GM19351 (cell line): ENCODE data around the gene GASK1A.
"Not testable (repeated sequence)": the region's sequence is repeated elsewhere in the genome, so short reads cannot be mapped to it uniquely, and the experiment has no call there.

Experiments
- ATAC-seq: cut with Tn5 transposase; IDR thresholded peaks from one replicate; pipeline ENCODE4 v1.9.1; 2021; ENCODE audit warnings: mild to moderate bottlenecking, moderate library complexity; ENCODE audit not compliant: unreplicated experiment

The GASK1A gene

GRCh38 chr3:42979044-42979972 lies at the start of gene GASK1A:
Gene GASK1A (plus strand): TSS chr3:42979311. CDS start chr3:42979643, 332 bp downstream.
- ATAC-seq = no peak

GRCh38 chr3:42934111-42934510 lies 45.0 kb upstream of the GASK1A start:
- no peak for ATAC-seq

- ATAC-seq = no peak
Measured at GRCh38 chr3:42934910-42935309, 44.2 kb upstream of the GASK1A start.

- no peak for ATAC-seq
Measured at GRCh38 chr3:42935472-42935871, 43.6 kb upstream of the GASK1A start.

- ATAC-seq = no peak
Measured at GRCh38 chr3:42936157-42936981, 42.7 kb upstream of the GASK1A start.

GRCh38 chr3:42937334-42937733 lies 41.8 kb upstream of the GASK1A start:
- no peak for ATAC-seq

- ATAC-seq = no peak
Measured at GRCh38 chr3:42942693-42943092, 36.4 kb upstream of the GASK1A start.

GRCh38 chr3:42946050-42946449 lies 33.1 kb upstream of the GASK1A start:
- ATAC-seq = peak; percentile 42

GRCh38 chr3:42957573-42957972 lies 21.5 kb upstream of the GASK1A start:
- ATAC-seq = no peak

GRCh38 chr3:42960282-42960681 lies 18.8 kb upstream of the GASK1A start:
- no peak for ATAC-seq

- ATAC-seq = no peak
Measured at GRCh38 chr3:42960786-42961185, 18.3 kb upstream of the GASK1A start.

- no peak for ATAC-seq
Measured at GRCh38 chr3:42961633-42962032, 17.5 kb upstream of the GASK1A start.

- ATAC-seq = no peak
Measured at GRCh38 chr3:42963269-42963668, 15.8 kb upstream of the GASK1A start.

- ATAC-seq = no peak
Measured at GRCh38 chr3:42964266-42964665, 14.8 kb upstream of the GASK1A start.

GRCh38 chr3:42970557-42970956 lies 8.6 kb upstream of the GASK1A start:
- no peak for ATAC-seq

GRCh38 chr3:42970976-42971772 lies 7.9 kb upstream of the GASK1A start:
- no peak for ATAC-seq

- not testable (repeated sequence) for ATAC-seq
Measured at GRCh38 chr3:42974906-42975305, 4.2 kb upstream of the GASK1A start.

GRCh38 chr3:42975456-42975855 lies 3.7 kb upstream of the GASK1A start:
- no peak for ATAC-seq

- ATAC-seq = no peak
Measured at GRCh38 chr3:42975955-42976354, 3.2 kb upstream of the GASK1A start.

- ATAC-seq = no peak
Measured at GRCh38 chr3:42980209-42980608, 1.1 kb downstream of the GASK1A start.

- no peak for ATAC-seq
Measured at GRCh38 chr3:42980909-42981308, 1.8 kb downstream of the GASK1A start.
